ENCODE data around the gene RERE.
A peak's percentile ranks its signal among the peaks of the same experiment; 100 is the strongest.

RERE gene

DNA sequence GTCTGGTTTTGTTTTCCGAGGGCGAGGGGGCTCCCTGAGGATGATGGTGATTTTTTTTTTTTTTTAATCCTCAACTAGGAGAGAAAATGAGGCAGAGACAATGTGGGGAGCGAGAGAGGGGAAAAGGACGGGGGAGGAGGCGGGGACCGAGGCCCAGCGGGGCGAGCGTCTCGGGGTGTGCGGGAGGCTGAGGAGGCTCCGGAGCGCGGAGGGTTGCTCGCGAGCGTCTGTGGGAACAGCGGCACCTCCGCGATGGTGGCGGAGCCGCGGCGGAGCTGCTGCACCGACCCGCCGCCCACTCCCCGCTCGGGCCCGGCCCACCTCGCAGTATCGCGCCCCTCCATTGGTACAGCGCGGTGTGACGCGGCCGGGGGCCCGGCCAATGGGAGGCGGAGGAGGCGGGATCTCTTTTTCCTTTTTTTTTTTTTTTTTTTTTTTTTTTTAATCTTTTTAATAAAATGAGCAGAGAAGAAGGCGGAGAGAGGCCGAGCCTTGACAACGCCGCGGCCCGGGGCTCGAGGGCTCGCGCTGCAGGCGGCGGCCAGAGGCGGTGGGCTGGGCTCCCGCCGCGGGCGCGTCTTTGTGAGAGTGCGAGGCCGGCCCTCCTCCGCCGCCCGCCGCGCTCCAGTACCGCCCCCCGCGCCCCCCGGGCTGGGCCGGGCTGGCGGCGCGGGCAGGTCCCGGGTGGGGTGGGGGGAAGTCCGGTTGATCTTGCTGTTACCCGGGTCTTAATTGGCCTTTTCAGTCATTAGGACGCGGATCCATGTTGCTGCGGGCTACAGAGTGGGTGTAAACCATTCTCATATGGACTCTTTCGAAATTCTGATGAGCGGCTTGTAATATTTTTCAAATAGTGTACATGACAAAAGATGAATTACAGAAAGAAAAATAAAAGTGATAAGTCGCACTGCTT is at the start of gene RERE:
RERE (minus strand) TSS at position 229 of the 913 bp plus-strand sequence.
- peak; percentile 91 for DNase-seq (ENCODE audit: low read depth, low spot score)

DNA sequence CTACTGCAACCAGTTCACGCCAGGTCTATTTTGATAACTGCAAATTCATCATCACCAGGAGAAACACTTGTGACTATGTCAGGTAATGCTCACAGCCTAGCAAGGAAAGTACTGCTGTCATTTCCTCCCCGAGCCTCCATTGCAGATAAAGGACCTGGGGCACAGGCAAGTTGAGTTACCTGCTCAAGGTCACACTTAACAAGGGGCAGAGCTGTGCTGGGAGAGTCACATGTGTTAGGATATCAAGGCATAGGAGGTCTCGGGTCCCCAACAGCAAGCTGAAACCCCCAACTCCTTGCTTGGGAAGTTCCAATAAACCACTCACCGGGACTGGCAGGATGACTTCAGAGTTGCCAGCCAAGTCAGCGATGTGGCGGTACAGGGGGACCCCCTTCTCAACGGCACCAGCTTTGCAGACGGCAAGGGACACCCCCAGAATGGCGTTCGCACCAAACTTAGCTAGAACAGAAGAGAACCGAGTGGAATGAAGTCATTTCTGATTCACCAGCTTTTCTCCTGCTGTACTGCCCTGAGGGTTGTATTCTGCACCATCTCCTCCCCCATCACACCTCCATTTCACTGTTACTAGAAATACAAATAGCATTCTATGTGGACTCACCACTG is 49.5 kb upstream of the RERE start:
- no peak for DNase-seq (ENCODE audit: low read depth, low spot score)

GRCh38 chr1:8866173-8866791 is 48.8 kb upstream of the RERE start:
- no peak for DNase-seq (ENCODE audit: low read depth, low spot score)

- DNase-seq (ENCODE audit: low read depth, low spot score) = no peak
Measured at GRCh38 chr1:8864713-8865344, 47.4 kb upstream of the RERE start.

GRCh38 chr1:8863794-8864233 is 46.4 kb upstream of the RERE start:
- no peak for DNase-seq (ENCODE audit: low read depth, low spot score)

DNA sequence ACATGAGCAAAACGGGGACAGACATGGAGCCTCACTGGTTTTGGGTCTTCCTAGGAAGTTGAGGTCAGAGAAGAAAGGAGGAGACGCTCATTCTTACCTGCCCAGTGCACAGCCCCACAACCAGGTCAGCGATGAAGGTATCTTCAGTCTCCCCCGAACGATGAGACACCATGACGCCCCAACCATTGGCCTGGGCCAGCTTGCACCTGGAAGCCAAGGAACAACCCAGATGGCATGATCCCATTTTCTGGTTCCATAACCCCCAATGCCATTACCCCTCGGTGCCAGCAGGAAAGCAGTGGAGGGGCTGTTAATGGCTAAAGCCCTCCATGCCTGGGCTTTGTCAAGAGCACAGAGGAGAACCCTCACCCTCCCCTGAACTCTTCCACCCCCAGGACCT is 45.7 kb upstream of the RERE start:
- DNase-seq (ENCODE audit: low read depth, low spot score) = no peak

DNA sequence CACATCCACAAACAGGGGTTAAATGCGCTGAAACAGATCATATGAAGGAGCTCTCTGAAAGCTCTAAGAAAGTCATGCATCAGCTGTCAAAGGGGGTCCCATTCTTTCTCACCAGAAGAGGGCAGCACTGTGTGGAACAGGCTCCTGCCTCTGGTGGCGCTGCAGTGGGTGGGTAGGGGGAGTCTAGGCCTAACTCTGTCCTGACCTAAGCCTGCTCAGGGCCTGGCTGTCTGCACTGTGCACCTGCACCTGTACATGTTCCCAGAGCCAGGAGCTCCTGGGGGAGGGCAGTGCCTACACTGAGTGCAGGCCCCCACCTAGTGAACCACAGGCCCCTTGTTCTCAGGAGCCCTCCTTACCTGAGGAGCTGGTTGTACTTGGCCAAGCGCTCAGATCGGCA is 45.1 kb upstream of the RERE start:
- DNase-seq (ENCODE audit: low read depth, low spot score) = no peak

GRCh38 chr1:8860738-8861516 is 43.5 kb upstream of the RERE start:
- no peak for DNase-seq (ENCODE audit: low read depth, low spot score)

DNA sequence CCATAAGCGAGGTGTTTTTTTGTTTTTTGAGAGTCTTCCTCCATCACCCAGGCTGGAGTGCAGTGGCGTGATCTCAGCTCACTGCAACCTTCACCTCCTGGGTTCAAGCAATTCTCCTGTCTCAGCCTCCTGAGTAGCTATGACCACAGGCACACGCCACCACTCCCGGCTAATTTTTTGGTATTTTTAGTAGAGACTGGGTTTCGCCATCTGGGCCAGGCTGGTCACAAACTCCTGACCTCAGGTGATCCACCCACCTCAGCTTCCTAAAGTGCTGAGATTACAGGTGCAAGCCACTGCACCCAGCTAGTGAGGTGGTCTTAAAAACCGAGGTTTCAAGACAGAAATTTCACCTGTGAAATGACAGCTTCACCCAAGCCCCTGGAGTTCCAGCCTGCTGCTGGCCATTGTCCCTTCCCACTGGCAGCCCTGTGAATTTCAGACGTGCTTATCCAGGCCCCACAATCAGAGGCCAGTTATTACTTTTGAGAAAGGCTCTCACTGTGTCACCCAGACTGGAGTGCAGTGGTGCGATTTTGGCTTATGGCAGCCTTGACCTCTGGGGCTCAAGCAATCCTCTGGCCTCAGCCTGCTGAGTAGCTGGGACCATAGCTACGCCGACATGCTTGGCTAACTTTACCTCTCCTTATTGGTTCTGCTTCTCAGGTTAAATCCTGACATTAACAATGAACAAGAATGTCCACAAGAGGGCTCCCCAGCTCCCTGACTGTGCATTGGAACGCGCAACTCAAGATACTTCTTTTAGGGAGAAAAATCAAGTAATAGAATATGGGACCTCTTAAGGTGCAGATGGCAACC is 41.7 kb upstream of the RERE start:
- DNase-seq (ENCODE audit: low read depth, low spot score) = no peak

DNA sequence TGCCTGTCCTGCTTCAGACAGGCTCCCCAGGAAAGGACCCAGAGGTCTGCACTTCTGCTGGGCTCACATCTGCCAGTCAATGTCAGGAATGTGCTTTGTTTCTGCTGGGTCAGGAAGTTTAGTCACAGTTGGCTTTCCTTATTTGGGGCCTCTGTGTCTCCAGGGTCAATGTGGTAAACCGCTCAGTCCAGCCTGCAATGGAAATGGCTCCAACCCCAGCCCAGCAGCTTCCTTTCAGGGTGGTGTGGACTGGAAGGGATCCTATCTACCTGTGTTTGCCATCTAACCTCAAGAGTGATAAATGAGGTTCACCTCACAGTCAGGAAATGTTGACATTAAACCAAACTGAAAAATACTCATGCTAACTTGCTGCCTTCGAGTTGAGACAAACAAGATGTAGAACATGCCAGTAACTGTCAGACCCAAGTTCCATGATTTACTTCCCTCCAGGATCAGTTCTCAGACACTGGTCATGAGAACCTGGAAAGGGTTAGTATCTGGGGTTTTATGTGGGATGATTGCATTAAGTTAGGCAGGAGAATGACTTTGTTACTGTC is 40.8 kb upstream of the RERE start:
- no peak for DNase-seq (ENCODE audit: low read depth, low spot score)

- DNase-seq (ENCODE audit: low read depth, low spot score) = no peak
Measured at GRCh38 chr1:8856689-8857412, 39.4 kb upstream of the RERE start.

- DNase-seq (ENCODE audit: low read depth, low spot score) = no peak
Measured at GRCh38 chr1:8854240-8854639, 36.8 kb upstream of the RERE start.

DNA sequence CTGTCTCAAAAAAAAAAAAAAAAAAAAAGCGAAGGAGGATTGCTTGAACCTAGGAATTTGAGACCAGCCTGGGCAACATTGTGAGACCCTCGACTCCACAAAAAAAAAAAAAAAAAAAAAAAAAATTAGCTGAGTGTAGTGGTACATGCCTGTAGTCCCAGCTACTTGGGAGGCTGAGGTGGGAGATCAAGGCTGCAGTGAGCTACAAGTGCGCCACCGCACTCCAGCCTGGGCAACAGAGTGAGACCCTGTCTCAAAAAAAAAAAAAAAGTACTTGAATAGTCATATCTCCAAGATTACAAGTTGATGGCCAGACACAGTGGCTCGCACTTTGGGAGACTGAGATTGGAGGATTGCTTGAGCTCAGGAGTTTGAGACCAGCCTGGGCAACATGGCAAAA is 33.6 kb upstream of the RERE start:
- no peak for DNase-seq (ENCODE audit: low read depth, low spot score)

DNA sequence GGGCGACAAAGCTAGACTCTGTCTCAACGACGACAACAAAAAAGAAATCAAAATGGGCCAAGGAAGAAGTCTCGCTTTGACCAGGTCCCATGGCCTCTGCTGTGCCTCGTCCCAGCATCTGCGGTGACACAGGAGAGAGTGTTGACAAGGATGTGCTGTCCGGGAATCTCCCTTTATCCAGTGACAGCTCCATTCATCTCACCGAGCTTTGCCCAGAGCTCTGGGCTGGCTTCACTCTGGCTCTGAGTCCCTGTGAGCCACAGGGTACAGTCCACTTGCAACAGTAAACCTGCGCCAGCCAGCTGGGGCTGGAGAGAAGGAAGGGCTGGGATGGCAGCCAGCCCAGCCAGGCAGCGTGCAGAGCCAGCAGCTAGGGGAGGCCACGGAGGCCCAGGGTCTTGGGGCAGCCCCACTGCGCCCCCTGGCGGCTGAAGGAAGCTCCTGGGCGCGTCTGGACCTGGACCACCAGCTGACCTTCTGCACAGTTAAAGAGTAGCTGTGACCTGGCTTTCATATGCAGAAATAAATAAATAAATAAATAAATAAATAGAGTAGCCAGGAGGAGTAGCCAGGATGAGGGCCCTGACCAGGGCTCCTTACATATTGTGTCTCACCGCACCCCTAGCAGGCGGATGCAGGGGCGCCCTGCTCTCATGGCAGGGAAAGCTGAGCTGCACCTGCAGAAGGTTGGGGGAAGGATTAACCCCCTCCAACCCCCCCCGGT is 31.4 kb upstream of the RERE start:
- DNase-seq (ENCODE audit: low read depth, low spot score) = peak; percentile 46

DNA sequence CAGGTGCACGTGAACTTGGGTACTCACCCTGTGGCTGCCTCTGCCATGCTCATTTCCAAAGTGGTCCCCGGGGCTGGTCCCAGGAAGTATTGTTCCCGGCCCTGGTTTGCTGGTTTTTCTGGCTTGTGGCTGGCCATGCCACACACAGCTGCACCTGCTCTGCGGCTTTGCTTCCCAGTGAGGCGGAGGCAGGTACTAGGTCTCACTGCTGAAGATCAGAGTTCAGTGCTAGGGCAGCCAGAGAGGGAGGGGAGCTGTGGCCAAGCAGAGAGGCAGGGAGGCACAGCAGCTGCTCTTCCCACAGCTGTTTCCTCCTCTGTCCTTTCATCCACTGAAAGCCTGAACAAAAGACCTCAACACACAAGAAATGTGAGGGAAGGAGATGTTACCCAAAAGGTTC is 30.6 kb upstream of the RERE start:
- no peak for DNase-seq (ENCODE audit: low read depth, low spot score)

- no peak for DNase-seq (ENCODE audit: low read depth, low spot score)
Measured at GRCh38 chr1:8846263-8846662, 28.8 kb upstream of the RERE start.

- no peak for DNase-seq (ENCODE audit: low read depth, low spot score)
Measured at GRCh38 chr1:8845104-8846097, 28.0 kb upstream of the RERE start.

Measured in activated naive CD8-positive, alpha-beta T cell treated with anti-CD3 and anti-CD28 coated beads, Interleukin-2, amount 50 U/mL, for 16 hours (primary cell).